GM12878 (cell line): ENCODE measurements around the gene ODAD4. TPM values are rescaled to one million over a fixed set of nuclear protein-coding genes. Genes with fewer than 3 reads are reported as not detected.

ENCODE experiments used
- ATAC-seq: fragments of 200-7000 bp; cut with Tn5 transposase; 3 replicates; pipeline ENCODE4 v1.9.1; 2020; ENCODE audit warnings: mild to moderate bottlenecking, moderate library complexity
- BruUV-seq: library from RNA; stranded (reverse); fragments of 400-500 nt; replicated peaks from 2 replicates; lab custom pipeline; 2021; lab: Mats Ljungman, UMichigan
- CTCF ChIA-PET: fragments of 300-600 bp; sonication (Branson Sonifier 250); formaldehyde crosslinking; extraction: SDS; loops from one replicate; lab custom pipeline; 2021; ENCODE audit warnings: inconsistent platforms; lab: Yijun Ruan, JAX
- POLR2A ChIA-PET: fragments of 350-600 bp; formaldehyde crosslinking; extraction: SDS; loops from one replicate; lab custom pipeline; 2021; ENCODE audit warnings: inconsistent platforms; lab: Charles Lee
- RAD21 ChIA-PET: fragments of 300-600 bp; sonication (Branson Sonifier 250); formaldehyde crosslinking; loops from one replicate; lab custom pipeline; 2023; ENCODE audit warnings: antibody characterized with exemption; ENCODE audit not compliant: unreplicated experiment; lab: Charles Lee
- SMC1A ChIA-PET: fragments of 300-600 bp; sonication (Branson Sonifier 250); formaldehyde crosslinking; loops from one replicate; lab custom pipeline; 2023; ENCODE audit not compliant: unreplicated experiment, uncharacterized antibody; lab: Charles Lee
- DNase-seq: peaks from one replicate; pipeline ENCODE4 v3.0.0-alpha.2; 2011; ENCODE audit warnings: low read depth, low spot score
- FAIRE-seq: peaks from 3 replicates; lab custom pipeline; 2011; peaks lifted over from hg19 to GRCh38; lab: Jason Lieb, UNC
- H2AFZ ChIP-seq: 2 replicates; pipeline ENCODE4 v1.6.0; 2011; ENCODE audit warnings: low read depth, low read length, control low read depth; ENCODE audit not compliant: control insufficient read depth
- H3K27ac ChIP-seq: 2 replicates; pipeline ENCODE4 v1.5.1; 2011; ENCODE audit warnings: control low read depth; ENCODE audit not compliant: control insufficient read depth, insufficient read depth
- H3K27me3 ChIP-seq, 2 experiments: replicated peaks in 1 of 2; 2 replicates each; pipeline versions ENCODE4 v1.6.0 to v1.6.1; 2011; ENCODE audit warnings: low read length in 1 of 2; ENCODE audit not compliant: control insufficient read depth in 2 of 2, insufficient read depth in 2 of 2
- H3K36me3 ChIP-seq, 2 experiments: 2 replicates each; pipeline ENCODE4 v1.5.1; 2011; ENCODE audit warnings: low read length in 1 of 2; ENCODE audit not compliant: control insufficient read depth in 2 of 2, insufficient read depth in 2 of 2
- H3K4me1 ChIP-seq: 2 replicates; pipeline ENCODE4 v1.6.1; 2011; ENCODE audit warnings: mild to moderate bottlenecking, low read length, moderate library complexity, mixed read lengths; ENCODE audit not compliant: control insufficient read depth, insufficient read depth
- H3K4me2 ChIP-seq: 2 replicates; pipeline ENCODE4 v1.6.0; 2011; ENCODE audit warnings: control low read depth; ENCODE audit not compliant: control insufficient read depth, insufficient read depth
- H3K4me3 ChIP-seq: fragments of 200-600 bp; sonication (generic); 2 replicates; pipeline ENCODE4 v1.5.1; 2016
- H3K79me2 ChIP-seq: 2 replicates; pipeline ENCODE4 v1.6.0; 2011; ENCODE audit warnings: low read length; ENCODE audit not compliant: control insufficient read depth, insufficient read depth
- H3K9ac ChIP-seq: 2 replicates; pipeline ENCODE4 v1.8.0; 2011; ENCODE audit warnings: low read length, control low read depth, mixed read lengths; ENCODE audit not compliant: control insufficient read depth, insufficient read depth
- H3K9me3 ChIP-seq: replicated peaks from 3 replicates; pipeline ENCODE4 v1.5.1; 2011; ENCODE audit warnings: mild to moderate bottlenecking, low read length; ENCODE audit not compliant: control insufficient read depth, insufficient read depth
- H4K20me1 ChIP-seq: 2 replicates; pipeline ENCODE4 v1.6.0; 2011; ENCODE audit not compliant: control insufficient read depth, insufficient read depth
- GATAD2B ChIP-seq: fragments of 450-650 bp; conservative IDR thresholded peaks from 2 replicates; pipeline ENCODE4 v1.6.1; 2017; ENCODE audit warnings: low read depth, mild to moderate bottlenecking, moderate library complexity
- NFIC ChIP-seq: IDR thresholded peaks from 2 replicates; pipeline ENCODE4 v1.6.1; 2012; ENCODE audit warnings: low read depth, mild to moderate bottlenecking, inconsistent platforms, low read length, moderate library complexity
- NR2F1 ChIP-seq: fragments of 450-650 bp; conservative IDR thresholded peaks from 2 replicates; pipeline ENCODE4 v1.6.1; 2017; ENCODE audit warnings: mild to moderate bottlenecking
- POLR2AphosphoS2 ChIP-seq: IDR thresholded peaks from 2 replicates; pipeline ENCODE4 v1.6.1; 2011; ENCODE audit warnings: low read depth, mild to moderate bottlenecking, low read length, improper control_type of control experiment, moderate library complexity
- POU2F2 ChIP-seq: IDR thresholded peaks from 3 replicates; pipeline ENCODE4 v1.6.1; 2011; ENCODE audit warnings: low read depth, mild to moderate bottlenecking, low read length, borderline replicate concordance
- RBBP5 ChIP-seq: fragments of 200-600 bp; sonication (generic); conservative IDR thresholded peaks from 2 replicates; pipeline ENCODE4 v1.6.1; 2016
- RELA ChIP-seq: fragments of 450-650 bp; IDR thresholded peaks from 2 replicates; pipeline ENCODE4 v1.8.0; 2014; ENCODE audit warnings: borderline replicate concordance; ENCODE audit not compliant: partially characterized antibody
- YBX1 ChIP-seq: fragments of 450-650 bp; IDR thresholded peaks from 2 replicates; pipeline ENCODE4 v1.6.1; 2016; ENCODE audit warnings: antibody characterized with exemption
- WGBS: methylation state at CpG from one replicate; pipeline ENCODE4 v1.1.6; 2016; ENCODE audit warnings: low lambda C conversion rate; ENCODE audit not compliant: insufficient replicate concordance, insufficient coverage; ENCODE audit errors: missing lambda C conversion rate; 5-methylcytosine and 5-hydroxymethylcytosine counted together
- in situ Hi-C: fragments of 300-500 bp; cut with MboI; formaldehyde crosslinking; loops from 9 replicates; pipeline ENCODE4 v1.14.3; 2018; ENCODE audit warnings: mixed read lengths
- intact Hi-C: fragments of 100-400 bp; cut with micrococcal nuclease; formaldehyde crosslinking; loops from one replicate; pipeline ENCODE4 v1.14.2; 2022; ENCODE audit not compliant: unreplicated experiment
- polyA plus RNA-seq, 11 experiments: library from polyadenylated mRNA; depleted of rRNA in 4 of 11; unstranded in 6 of 11; stranded (reverse) in 5 of 11; fragments of >200 nt; fragmentation: Nextera tagmentation in 4 of 11; fragmentation: Illumina TruSeq in 1 of 11; extraction: Ambion mirVana in 4 of 11; extraction: Trizol in 1 of 11; gene quantifications; 1 replicate in 1 of 11; 2 replicates in 10 of 11; pipeline versions ENCODE4 v1.2.1 to v1.2.3, GENCODE V29; 2011 to 2016; ENCODE audit warnings: inconsistent platforms in 2 of 11, missing spikeins in 2 of 11, low read depth in 1 of 11
- total RNA-seq, 4 experiments: library from RNA; depleted of rRNA in 3 of 4; stranded (reverse); fragments of >200 nt in 3 of 4; fragmentation: Illumina TruSeq in 1 of 4; extraction: Trizol in 1 of 4; gene quantifications; 2 replicates each; pipeline versions ENCODE4 v1.2.1 to v1.2.3, GENCODE V29; 2013 to 2021
- TF ChIP-seq, protein P1 (sequence below): IDR thresholded peaks from 2 replicates; pipeline ENCODE4 v1.6.1; 2011; ENCODE audit warnings: low read depth, mild to moderate bottlenecking, low read length, moderate library complexity, borderline replicate concordance; ENCODE audit errors: extremely low read depth
- TF ChIP-seq, protein P2 (sequence below): IDR thresholded peaks from 2 replicates; pipeline ENCODE4 v1.6.1; 2011; ENCODE audit warnings: borderline replicate concordance, low read depth, mild to moderate bottlenecking, moderate library complexity, mixed read lengths, low read length; ENCODE audit not compliant: insufficient read depth; ENCODE audit errors: extremely low read length
- TF ChIP-seq, protein P3 (sequence below): fragments of 450-650 bp; IDR thresholded peaks from 2 replicates; pipeline ENCODE4 v1.6.1; 2017; ENCODE audit warnings: mild to moderate bottlenecking, moderate library complexity
- TF ChIP-seq, protein P4 (sequence below): fragments of 450-650 bp; IDR thresholded peaks from 2 replicates; pipeline ENCODE4 v1.6.1; 2018; ENCODE audit warnings: mild to moderate bottlenecking, low read depth, moderate library complexity; ENCODE audit not compliant: partially characterized antibody
- TF ChIP-seq, protein P5 (sequence below): IDR thresholded peaks from 2 replicates; pipeline ENCODE4 v1.6.1; 2012; ENCODE audit warnings: low read depth, low read length, improper control_type of control experiment

ODAD4 gene
- total and polyA plus RNA-seq, 10 of the 15 experiments (the other 5 are each of a cell fraction or from before 2014, with no cell fraction given): 0.10 to 0.73 (median 0.35) TPM

DNA sequence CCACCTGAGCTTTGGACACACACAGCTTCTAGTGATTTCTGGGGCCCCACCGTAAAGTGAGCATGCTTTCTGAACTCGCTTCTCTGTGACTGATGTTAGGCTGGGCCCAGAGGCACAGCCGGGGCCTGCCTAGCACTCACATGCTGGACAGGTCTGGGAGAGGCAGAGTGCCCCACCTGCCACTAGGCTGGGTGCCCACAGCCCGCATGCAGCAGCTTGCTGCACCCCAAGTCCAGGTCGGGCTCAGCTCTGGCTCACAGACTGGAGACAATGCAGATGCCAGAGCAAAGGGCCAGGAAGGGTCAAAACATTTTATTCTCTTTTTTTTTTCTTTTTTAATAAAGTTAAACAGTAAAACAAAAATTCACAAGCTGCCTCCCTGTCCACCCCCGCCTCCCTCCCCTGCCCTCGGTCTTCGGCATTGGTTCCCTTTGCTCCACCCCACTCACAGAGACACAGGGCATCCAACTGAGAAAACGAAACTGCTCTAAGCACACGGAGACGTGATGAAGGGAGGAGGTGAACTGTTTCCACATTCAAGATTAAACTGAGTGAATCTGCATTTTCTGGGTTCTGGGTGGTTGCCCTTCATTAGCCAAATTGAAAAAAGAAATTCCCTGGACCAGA lies 45.8 kb downstream of the ODAD4 start:
- H3K4me1 ChIP-seq: peaks cover 24% of the 10 kb centered on the region
- ChIA-PET RAD21 (interaction anchor here (1.3 to 2.7 kb wide), 3 partner anchors 9 to 89 kb away, joined by 4 to 16 read pairs (median 16); partner anchors contain the start of genes CNP and DNAJC7), CTCF (interaction anchor here (0.9 to 3.1 kb wide), 9 partner anchors 9 to 239 kb away, joined by 3 to 27 read pairs (median 4); partner anchors contain the start of genes CNP, DNAJC7, KCNH4 and NKIRAS2), SMC1A (interaction anchor here (0.7 to 2.6 kb wide), 8 partner anchors 9 to 137 kb away, joined by 3 to 11 read pairs (median 6); partner anchors contain the start of genes CNP and DNAJC7), POLR2A (interaction anchor here (0.5 to 2.6 kb wide), 8 partner anchors 9 to 206 kb away, joined by 3 to 17 read pairs (median 5); partner anchors contain the start of genes CNP, DNAJC7, NKIRAS2 and ODAD4)
- H3K4me2 ChIP-seq: peak overlapping the region; percentile 34; the same call in 1 of the 2 replicates
- FAIRE-seq (no peak), DNase-seq (no peak), ATAC-seq (peak; percentile 78)
- no peak overlapping the region for H2AFZ ChIP-seq
- no peak overlapping the region for H3K4me3 ChIP-seq
- peak overlapping the region; percentile 77 for H3K27ac ChIP-seq
- no TSS peak for BruUV-seq
- peak overlapping the region; percentile 40; the same call in 1 of the 2 replicates for H3K9ac ChIP-seq
- no peaks in the 10 kb centered on the region for H4K20me1 ChIP-seq
- no peaks in the 10 kb centered on the region for H3K79me2 ChIP-seq
- H3K36me3 ChIP-seq: peaks cover 33 to 39% of the 10 kb centered on the region in 2 experiments
- in situ Hi-C loops (no loop called here), intact Hi-C loops (no loop called here)
- H3K27me3 ChIP-seq: no peaks in the 10 kb centered on the region
- H3K9me3 ChIP-seq: no peaks in the 10 kb centered on the region
- WGBS: 58% methylated on average over 11 of the region's 11 CpGs
- TF ChIP-seq POLR2AphosphoS2: no peak
- TF ChIP-seq, protein P1, sequence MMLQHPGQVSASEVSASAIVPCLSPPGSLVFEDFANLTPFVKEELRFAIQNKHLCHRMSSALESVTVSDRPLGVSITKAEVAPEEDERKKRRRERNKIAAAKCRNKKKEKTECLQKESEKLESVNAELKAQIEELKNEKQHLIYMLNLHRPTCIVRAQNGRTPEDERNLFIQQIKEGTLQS: no peak
- TF ChIP-seq, protein P2, sequence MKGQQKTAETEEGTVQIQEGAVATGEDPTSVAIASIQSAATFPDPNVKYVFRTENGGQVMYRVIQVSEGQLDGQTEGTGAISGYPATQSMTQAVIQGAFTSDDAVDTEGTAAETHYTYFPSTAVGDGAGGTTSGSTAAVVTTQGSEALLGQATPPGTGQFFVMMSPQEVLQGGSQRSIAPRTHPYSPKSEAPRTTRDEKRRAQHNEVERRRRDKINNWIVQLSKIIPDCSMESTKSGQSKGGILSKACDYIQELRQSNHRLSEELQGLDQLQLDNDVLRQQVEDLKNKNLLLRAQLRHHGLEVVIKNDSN: no peak
- no peak for TF ChIP-seq NFIC
- TF ChIP-seq RELA: no peak
- TF ChIP-seq YBX1: no peak
- TF ChIP-seq NR2F1: no peak
- TF ChIP-seq RBBP5: no peak
- TF ChIP-seq, protein P3, sequence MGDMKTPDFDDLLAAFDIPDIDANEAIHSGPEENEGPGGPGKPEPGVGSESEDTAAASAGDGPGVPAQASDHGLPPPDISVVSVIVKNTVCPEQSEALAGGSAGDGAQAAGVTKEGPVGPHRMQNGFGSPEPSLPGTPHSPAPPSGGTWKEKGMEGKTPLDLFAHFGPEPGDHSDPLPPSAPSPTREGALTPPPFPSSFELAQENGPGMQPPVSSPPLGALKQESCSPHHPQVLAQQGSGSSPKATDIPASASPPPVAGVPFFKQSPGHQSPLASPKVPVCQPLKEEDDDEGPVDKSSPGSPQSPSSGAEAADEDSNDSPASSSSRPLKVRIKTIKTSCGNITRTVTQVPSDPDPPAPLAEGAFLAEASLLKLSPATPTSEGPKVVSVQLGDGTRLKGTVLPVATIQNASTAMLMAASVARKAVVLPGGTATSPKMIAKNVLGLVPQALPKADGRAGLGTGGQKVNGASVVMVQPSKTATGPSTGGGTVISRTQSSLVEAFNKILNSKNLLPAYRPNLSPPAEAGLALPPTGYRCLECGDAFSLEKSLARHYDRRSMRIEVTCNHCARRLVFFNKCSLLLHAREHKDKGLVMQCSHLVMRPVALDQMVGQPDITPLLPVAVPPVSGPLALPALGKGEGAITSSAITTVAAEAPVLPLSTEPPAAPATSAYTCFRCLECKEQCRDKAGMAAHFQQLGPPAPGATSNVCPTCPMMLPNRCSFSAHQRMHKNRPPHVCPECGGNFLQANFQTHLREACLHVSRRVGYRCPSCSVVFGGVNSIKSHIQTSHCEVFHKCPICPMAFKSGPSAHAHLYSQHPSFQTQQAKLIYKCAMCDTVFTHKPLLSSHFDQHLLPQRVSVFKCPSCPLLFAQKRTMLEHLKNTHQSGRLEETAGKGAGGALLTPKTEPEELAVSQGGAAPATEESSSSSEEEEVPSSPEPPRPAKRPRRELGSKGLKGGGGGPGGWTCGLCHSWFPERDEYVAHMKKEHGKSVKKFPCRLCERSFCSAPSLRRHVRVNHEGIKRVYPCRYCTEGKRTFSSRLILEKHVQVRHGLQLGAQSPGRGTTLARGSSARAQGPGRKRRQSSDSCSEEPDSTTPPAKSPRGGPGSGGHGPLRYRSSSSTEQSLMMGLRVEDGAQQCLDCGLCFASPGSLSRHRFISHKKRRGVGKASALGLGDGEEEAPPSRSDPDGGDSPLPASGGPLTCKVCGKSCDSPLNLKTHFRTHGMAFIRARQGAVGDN: 0 out of 2 replicates have a peak, but pooled peaks have one; percentile 22
- TF ChIP-seq, protein P4, sequence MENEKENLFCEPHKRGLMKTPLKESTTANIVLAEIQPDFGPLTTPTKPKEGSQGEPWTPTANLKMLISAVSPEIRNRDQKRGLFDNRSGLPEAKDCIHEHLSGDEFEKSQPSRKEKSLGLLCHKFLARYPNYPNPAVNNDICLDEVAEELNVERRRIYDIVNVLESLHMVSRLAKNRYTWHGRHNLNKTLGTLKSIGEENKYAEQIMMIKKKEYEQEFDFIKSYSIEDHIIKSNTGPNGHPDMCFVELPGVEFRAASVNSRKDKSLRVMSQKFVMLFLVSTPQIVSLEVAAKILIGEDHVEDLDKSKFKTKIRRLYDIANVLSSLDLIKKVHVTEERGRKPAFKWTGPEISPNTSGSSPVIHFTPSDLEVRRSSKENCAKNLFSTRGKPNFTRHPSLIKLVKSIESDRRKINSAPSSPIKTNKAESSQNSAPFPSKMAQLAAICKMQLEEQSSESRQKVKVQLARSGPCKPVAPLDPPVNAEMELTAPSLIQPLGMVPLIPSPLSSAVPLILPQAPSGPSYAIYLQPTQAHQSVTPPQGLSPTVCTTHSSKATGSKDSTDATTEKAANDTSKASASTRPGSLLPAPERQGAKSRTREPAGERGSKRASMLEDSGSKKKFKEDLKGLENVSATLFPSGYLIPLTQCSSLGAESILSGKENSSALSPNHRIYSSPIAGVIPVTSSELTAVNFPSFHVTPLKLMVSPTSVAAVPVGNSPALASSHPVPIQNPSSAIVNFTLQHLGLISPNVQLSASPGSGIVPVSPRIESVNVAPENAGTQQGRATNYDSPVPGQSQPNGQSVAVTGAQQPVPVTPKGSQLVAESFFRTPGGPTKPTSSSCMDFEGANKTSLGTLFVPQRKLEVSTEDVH: no peak
- TF ChIP-seq GATAD2B: no peak
- no peak for TF ChIP-seq POU2F2
- TF ChIP-seq, protein P5, sequence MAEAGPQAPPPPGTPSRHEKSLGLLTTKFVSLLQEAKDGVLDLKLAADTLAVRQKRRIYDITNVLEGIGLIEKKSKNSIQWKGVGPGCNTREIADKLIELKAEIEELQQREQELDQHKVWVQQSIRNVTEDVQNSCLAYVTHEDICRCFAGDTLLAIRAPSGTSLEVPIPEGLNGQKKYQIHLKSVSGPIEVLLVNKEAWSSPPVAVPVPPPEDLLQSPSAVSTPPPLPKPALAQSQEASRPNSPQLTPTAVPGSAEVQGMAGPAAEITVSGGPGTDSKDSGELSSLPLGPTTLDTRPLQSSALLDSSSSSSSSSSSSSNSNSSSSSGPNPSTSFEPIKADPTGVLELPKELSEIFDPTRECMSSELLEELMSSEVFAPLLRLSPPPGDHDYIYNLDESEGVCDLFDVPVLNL: no peak
